Mononuclear cell (primary cell): ENCODE data around the gene AGAP9. TPM values are rescaled to one million over a fixed set of nuclear protein-coding genes. Genes with fewer than 3 reads are reported as not detected.
"Not testable (repeated sequence)": the region's sequence is repeated elsewhere in the genome, so short reads cannot be mapped to it uniquely, and the experiment has no call there.

Source experiments
- H3K27me3 ChIP-seq: 2 replicates; pipeline ENCODE4 v1.6.0; 2011; ENCODE audit warnings: low read length, control low read depth; ENCODE audit not compliant: insufficient read depth
- H3K4me1 ChIP-seq: 2 replicates; pipeline ENCODE4 v1.5.1; 2011; ENCODE audit warnings: mild to moderate bottlenecking, low read length, control low read depth; ENCODE audit not compliant: insufficient read depth
- H3K4me3 ChIP-seq: 2 replicates; pipeline ENCODE4 v1.5.1; 2011; ENCODE audit warnings: mild to moderate bottlenecking, low read length, moderate library complexity
- H3K9me3 ChIP-seq: 2 replicates; pipeline ENCODE4 v1.5.1; 2011; ENCODE audit warnings: low read depth, mild to moderate bottlenecking, control low read depth, low read length
- total RNA-seq: library from RNA; depleted of rRNA; stranded (reverse); fragments of >200 nt; gene quantifications from one replicate; pipeline ENCODE4 v1.2.3, GENCODE V29; 2012

AGAP9 gene
- total RNA-seq, 1 donor, result 10.6 TPM

DNA sequence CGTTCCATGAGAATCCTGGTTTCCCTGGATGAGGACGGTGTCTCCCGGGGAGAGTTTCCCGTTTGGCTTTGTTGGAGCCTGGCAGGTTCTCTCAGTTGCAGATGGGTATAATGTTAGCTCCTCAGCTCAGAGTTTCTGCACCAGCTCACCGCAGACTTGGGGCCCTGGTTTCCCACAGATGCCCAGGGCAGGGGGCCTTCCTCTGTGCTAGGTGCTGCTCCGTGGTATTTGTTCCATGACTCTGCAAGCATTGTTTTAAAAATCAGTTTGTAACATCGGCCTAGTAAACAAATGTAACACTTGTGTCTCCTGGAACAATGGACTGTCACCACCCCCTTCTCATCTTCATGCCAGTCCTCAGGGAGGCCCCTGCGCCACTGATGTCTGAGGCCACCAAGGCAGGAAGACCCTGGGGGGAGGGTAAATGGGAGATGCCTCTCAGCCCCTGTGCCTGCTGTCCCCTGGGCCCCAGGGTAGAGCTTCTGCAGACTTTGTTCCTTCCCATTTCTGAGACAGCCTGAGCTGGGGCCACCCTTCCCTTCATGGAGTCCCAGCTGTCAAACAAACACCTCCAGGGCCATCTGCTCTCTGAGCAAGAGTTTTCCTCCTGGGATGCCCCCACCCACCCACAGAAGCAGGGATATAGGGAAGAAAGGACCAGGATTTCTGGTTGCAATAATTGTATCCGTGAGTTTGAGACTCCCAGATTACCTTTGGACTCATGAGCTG is 67.9 kb downstream of the AGAP9 start:
- not testable (repeated sequence) for H3K4me3 ChIP-seq, H3K27me3 ChIP-seq, H3K4me1 ChIP-seq, H3K9me3 ChIP-seq

DNA sequence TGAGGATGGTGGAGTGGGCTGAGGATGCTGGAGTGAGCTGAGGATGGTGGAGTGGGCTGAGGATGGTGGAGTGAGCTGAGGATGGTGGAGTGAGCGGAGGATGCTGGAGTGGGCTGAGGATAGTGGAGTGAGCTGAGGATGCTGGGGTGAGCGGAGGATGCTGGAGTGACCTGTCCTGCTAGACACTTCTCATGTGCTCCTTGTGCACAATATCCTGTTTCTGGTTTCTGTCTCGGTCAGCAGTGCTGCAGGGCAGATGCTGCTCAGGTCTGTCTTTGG is 68.7 kb downstream of the AGAP9 start:
- Histone ChIP-seq H3K4me1 (no peaks in the 10 kb centered on the region), H3K4me3 (no peak overlapping the region), H3K9me3 (no peaks in the 10 kb centered on the region), H3K27me3 (no peaks in the 10 kb centered on the region)

DNA sequence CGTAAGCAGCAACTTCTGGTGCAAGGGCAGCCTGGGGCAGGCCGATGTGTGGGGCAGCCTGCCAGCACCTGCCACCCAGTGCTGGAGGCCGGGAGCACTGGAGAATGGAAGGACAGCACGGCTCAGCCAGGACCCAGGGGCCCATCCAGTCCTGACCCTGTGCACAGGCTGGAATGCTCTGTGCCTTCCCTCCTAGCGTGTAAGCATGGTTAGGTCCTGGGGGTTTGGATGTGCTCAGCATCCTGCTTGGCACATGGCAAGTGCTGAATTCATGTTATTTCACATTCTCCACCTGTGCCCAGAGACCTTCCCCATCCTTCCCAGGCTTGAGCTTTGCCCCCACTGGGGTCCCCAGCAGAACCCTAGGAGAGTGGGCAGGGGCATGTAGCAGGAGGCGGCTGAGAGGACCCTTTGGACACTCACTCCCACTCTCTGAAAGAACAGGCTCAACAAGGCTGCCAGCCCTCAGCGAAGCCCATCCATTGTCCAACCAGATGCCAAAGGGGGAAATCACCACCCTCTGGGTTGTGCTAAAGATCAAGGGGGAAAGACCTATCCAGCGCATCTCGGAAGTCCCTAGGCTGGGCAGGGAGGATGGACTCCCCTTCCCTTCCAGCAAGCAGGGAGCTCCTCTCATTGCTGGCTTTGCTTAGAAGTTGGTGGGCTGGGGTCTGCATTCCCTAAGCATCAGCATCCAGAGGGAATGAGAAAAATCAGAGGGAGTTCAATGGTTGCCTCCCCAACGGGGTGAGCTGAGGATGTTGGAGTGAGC is 69.2 kb downstream of the AGAP9 start:
- H3K9me3 ChIP-seq, result no peaks in the 10 kb centered on the region

DNA sequence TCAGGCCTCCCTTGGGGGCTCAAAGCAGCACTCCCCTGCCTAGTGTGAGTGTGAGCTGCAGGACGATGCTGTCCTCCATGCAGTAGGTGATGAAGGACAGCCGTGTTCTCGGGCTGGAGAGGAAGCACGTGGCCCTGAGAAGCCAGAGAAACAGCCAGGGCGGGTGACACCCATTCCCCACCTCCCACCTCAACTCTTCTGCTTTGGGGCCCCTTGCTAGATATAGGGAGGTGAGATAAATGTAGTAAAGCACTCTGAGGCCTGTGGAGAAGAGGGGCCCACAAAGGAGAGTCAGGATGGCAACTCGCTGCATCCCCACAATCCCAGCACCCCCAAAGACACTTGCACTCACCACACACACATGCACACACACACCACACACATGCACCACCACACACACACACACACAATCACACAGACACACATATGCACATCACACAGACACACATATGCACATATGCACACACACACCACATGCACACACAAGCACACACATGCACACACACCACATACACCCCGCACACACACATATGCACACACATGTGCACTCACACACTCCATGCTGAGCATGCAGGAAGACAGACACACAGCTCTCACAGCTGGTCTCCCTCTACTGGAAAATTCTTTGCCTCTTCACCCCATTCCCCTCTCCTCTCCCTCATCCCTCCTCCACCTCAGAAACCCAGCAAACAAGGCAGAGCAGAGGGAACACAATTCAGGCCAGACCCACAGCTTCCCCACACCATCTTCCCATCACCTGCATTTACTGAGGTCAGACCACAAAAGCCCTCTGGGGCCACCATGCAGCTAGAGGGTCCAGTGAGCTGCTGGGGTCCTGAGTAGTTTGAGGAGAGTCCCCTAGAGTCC is 70.1 kb downstream of the AGAP9 start:
- Histone ChIP-seq H3K9me3 (no peaks in the 10 kb centered on the region), H3K27me3 (no peaks in the 10 kb centered on the region), H3K4me3 (no peak overlapping the region), H3K4me1 (no peaks in the 10 kb centered on the region)

More for the DNA sequence above, 69.2 kb downstream of the AGAP9 start:
- no peak overlapping the region for H3K4me3 ChIP-seq
- no peaks in the 10 kb centered on the region for H3K4me1 ChIP-seq
- H3K27me3 ChIP-seq, result no peaks in the 10 kb centered on the region

DNA sequence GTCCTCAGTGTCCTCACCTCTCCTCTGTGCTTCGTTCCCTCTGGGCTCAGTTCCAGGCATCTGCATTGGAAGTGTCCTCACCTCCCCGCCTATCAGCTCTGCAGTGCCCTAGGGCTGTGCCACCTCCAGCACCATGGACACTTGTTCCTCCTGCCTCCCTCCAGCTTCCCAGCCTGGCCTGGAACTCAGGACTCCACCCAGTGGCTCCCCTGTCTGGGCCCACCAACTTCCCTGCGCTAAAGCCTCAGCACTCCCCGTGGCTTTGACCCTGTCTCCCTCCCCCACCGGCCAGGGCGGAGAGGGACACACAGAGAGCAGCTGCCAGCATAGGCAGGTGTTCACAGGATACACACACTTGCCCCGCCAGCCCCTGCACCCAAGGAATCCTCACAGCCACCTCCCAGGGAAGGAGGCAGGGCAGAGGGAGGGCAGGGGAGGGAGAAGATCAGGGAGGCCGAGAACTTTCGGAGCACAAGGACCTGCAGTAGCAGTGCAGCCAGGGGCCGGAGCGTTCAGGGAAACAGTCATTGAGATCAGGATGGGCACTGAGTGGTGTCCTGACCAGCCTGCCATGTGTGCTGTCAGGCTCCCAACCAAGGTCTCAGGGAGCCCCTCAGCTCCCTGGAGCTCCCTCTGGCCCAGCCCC is 70.8 kb downstream of the AGAP9 start:
- H3K4me3 ChIP-seq, result no peak overlapping the region
- no peaks in the 10 kb centered on the region for H3K27me3 ChIP-seq
- H3K9me3 ChIP-seq, result no peaks in the 10 kb centered on the region
- H3K4me1 ChIP-seq, result no peaks in the 10 kb centered on the region

DNA sequence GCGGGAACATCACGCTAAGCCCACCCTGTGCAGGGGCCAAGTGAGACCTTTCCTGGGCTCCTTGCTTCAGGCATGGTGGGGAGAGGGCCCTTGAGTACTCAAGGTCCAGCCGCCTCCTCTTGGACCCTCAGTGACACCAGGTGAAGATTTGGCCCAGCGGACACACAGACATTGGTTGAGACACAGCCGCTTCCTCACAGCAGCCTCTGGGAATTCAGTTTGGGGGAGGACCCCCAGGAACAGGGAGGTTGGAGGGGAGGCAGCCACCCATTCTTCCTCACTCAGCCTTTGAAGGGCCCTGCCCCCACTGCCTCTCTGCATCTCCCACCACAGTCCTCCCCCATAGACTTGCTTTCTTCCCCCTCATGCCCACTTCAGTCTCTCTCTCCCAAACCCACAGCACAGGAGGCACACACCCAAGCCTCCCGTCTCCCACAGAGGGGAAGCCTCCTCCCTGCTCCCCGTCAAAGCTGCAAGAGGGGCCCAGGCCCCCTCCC is 71.4 kb downstream of the AGAP9 start:
- no peak overlapping the region for H3K4me3 ChIP-seq
- no peaks in the 10 kb centered on the region for H3K27me3 ChIP-seq
- no peaks in the 10 kb centered on the region for H3K4me1 ChIP-seq
- no peaks in the 10 kb centered on the region for H3K9me3 ChIP-seq

Other genes starting within 250 kb of the AGAP9 start
- not detected for gene GDF10, start 223.4 kb downstream of the AGAP9 start, total RNA-seq
- gene GDF2, start 201.2 kb downstream of the AGAP9 start, total RNA-seq, result not detected
- not detected for gene RBP3, start 175.3 kb downstream of the AGAP9 start, total RNA-seq
- gene ZNF488, start 139.3 kb downstream of the AGAP9 start, total RNA-seq, result not detected
- gene ANXA8, start 39.5 kb downstream of the AGAP9 start, total RNA-seq, result 0.31 TPM
- not detected for gene FAM25G, start 31.9 kb downstream of the AGAP9 start, total RNA-seq
- gene SYT15B, start 240.0 kb upstream of the AGAP9 start, total RNA-seq, result 0.10 TPM